T-helper 17 cell (primary cell): ENCODE results near the gene MMAB. TPM values are rescaled to one million over a fixed set of nuclear protein-coding genes. Genes with fewer than 3 reads are reported as not detected.

ENCODE experiments used
- ATAC-seq: fragments of 150-1000 bp; cut with Tn5 transposase; 2 replicates; pipeline ENCODE4 v1.10.0; 2021; ENCODE audit warnings: mild to moderate bottlenecking, moderate library complexity
- DNase-seq, 3 donors: peaks; one replicate each; pipeline versions ENCODE4 v3.0.0 to v3.0.0-alpha.2; 2020 to 2021
- H3K9me3 ChIP-seq: one replicate; pipeline ENCODE4 v1.7.0; 2013; ENCODE audit warnings: low read length, mild to moderate bottlenecking; ENCODE audit not compliant: control insufficient read depth, poor library complexity, severe bottlenecking
- H3K27ac Mint-ChIP-seq: one replicate; pipeline ENCODE4 v1.8.0; 2022; ENCODE audit warnings: mild to moderate bottlenecking, moderate library complexity, mixed read lengths
- H3K27me3 Mint-ChIP-seq: one replicate; pipeline ENCODE4 v1.8.0; 2022; ENCODE audit warnings: mixed read lengths
- H3K36me3 Mint-ChIP-seq: one replicate; pipeline ENCODE4 v1.8.0; 2022; ENCODE audit warnings: low read depth, mixed read lengths
- H3K4me1 Mint-ChIP-seq: one replicate; pipeline ENCODE4 v1.8.0; 2022; ENCODE audit warnings: mild to moderate bottlenecking, mixed read lengths
- H3K4me3 Mint-ChIP-seq: one replicate; pipeline ENCODE4 v1.8.0; 2022; ENCODE audit warnings: mild to moderate bottlenecking, moderate library complexity, mixed read lengths
- total RNA-seq, 4 donors: library from RNA in 2 of 4; stranded (reverse) in 2 of 4; gene quantifications; one replicate each; pipeline ENCODE4 v1.2.3 and lab custom pipeline; 2022 to 2026

Gene MMAB
- total RNA-seq, 2 donors from 2014 or later = 8.0 to 12.1 TPM

DNA sequence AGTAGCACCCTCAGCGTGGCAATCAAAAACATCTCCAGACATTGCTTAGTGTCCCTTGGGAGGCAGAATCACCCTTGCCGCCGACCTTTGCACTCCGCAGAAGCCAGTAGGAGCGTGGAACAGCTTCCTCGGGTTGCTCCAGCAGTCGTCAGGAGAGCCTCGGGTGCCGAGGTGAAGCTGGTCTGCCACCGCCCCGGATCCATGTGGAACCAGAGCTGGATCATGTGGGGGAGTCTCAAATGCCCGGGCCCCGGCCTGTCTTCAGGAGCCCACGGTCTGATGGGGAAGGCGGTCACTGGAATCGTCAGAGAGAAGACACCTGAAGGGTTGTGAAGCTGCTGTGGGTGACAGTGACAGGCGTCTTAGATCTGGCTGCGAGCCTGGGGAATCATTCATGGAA is 14.6 kb upstream of the MMAB start:
- Mint-ChIP-seq H3K4me1 (peaks cover 2% of the 10 kb centered on the region), H3K4me3 (no peak overlapping the region), H3K27ac (peak overlapping the region; percentile 21), H3K27me3 (no peaks in the 10 kb centered on the region), H3K36me3 (no peaks in the 10 kb centered on the region)
- no peaks in the 10 kb centered on the region for H3K9me3 ChIP-seq
- DNase-seq (no peak), ATAC-seq (no peak)

- H3K27ac Mint-ChIP-seq = no peak overlapping the region
- no peak for DNase-seq
- peaks cover 2% of the 10 kb centered on the region for H3K4me1 Mint-ChIP-seq
- no peak for ATAC-seq
- H3K27me3 Mint-ChIP-seq = no peaks in the 10 kb centered on the region
- H3K9me3 ChIP-seq = no peaks in the 10 kb centered on the region
- no peak overlapping the region for H3K4me3 Mint-ChIP-seq
- no peaks in the 10 kb centered on the region for H3K36me3 Mint-ChIP-seq
These were observed 13.3 kb upstream of the MMAB start for GRCh38 chr12:109586385-109587296.

GRCh38 chr12:109583733-109584132 is 10.4 kb upstream of the MMAB start:
- no peak overlapping the region for H3K27ac Mint-ChIP-seq
- no peaks in the 10 kb centered on the region for H3K9me3 ChIP-seq
- DNase-seq (no peak), ATAC-seq (no peak)
- no peaks in the 10 kb centered on the region for H3K36me3 Mint-ChIP-seq
- no peaks in the 10 kb centered on the region for H3K4me1 Mint-ChIP-seq
- H3K4me3 Mint-ChIP-seq = no peak overlapping the region
- no peaks in the 10 kb centered on the region for H3K27me3 Mint-ChIP-seq

- no peaks in the 10 kb centered on the region for H3K4me1 Mint-ChIP-seq
- H3K4me3 Mint-ChIP-seq = no peak overlapping the region
- ATAC-seq (no peak), DNase-seq (no peak)
- H3K27me3 Mint-ChIP-seq = no peaks in the 10 kb centered on the region
- no peak overlapping the region for H3K27ac Mint-ChIP-seq
- H3K9me3 ChIP-seq = no peaks in the 10 kb centered on the region
- no peaks in the 10 kb centered on the region for H3K36me3 Mint-ChIP-seq
These were observed 9.3 kb upstream of the MMAB start for GRCh38 chr12:109582636-109583035.

DNA sequence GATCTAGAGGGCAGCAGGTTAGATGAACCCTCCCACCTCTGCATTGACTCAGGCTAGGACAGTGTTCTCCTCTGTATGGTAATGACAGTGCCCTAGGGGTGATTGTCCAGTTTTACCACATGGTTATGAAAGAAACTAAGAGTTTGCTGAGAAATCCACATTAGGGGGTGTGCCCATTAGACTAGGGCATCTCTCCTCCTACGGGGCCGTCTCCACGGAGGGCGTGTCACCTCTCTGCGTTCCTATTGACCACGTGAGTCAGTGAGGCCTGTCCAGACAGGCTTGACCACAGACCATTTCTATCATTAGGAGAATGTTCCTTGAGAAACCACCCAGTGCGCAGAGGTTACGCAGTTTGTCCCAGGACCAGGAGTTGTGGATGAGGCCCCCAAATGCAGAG is 8.6 kb upstream of the MMAB start:
- no peak for ATAC-seq

DNA sequence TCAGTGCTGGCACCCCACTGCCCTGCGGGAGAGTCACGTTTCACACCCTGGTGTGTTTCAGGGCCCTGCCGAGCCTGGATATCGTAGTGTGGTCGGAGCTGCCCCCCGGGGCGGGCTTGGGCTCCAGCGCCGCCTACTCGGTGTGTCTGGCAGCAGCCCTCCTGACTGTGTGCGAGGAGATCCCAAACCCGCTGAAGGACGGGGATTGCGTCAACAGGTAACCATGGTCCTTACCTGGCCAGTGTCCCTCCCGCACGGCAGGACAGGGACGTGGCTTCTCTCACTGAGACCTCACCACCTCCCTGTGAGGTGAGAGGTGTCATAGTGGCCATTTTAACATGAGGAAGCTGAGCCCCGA is 8.0 kb upstream of the MMAB start:
- Mint-ChIP-seq H3K27ac (no peak overlapping the region), H3K4me3 (no peak overlapping the region), H3K27me3 (no peaks in the 10 kb centered on the region), H3K36me3 (peaks cover 2% of the 10 kb centered on the region), H3K4me1 (no peaks in the 10 kb centered on the region)
- no peaks in the 10 kb centered on the region for H3K9me3 ChIP-seq
- ATAC-seq (no peak), DNase-seq (no peak)

More for the DNA sequence above, 8.6 kb upstream of the MMAB start:
- H3K4me3 Mint-ChIP-seq = no peak overlapping the region
- H3K36me3 Mint-ChIP-seq = peaks cover 2% of the 10 kb centered on the region
- no peaks in the 10 kb centered on the region for H3K27me3 Mint-ChIP-seq
- DNase-seq = no peak
- no peaks in the 10 kb centered on the region for H3K4me1 Mint-ChIP-seq
- no peaks in the 10 kb centered on the region for H3K9me3 ChIP-seq
- no peak overlapping the region for H3K27ac Mint-ChIP-seq

- Mint-ChIP-seq H3K4me1 (no peaks in the 10 kb centered on the region), H3K27me3 (no peaks in the 10 kb centered on the region), H3K27ac (peak overlapping the region; percentile 59), H3K4me3 (no peak overlapping the region), H3K36me3 (peaks cover 2% of the 10 kb centered on the region)
- no peak for ATAC-seq
- no peak for DNase-seq
- no peaks in the 10 kb centered on the region for H3K9me3 ChIP-seq
These were observed 7.5 kb upstream of the MMAB start for GRCh38 chr12:109580684-109581333.

- peaks cover 2% of the 10 kb centered on the region for H3K36me3 Mint-ChIP-seq
- H3K4me3 Mint-ChIP-seq = no peak overlapping the region
- ATAC-seq = no peak
- H3K27me3 Mint-ChIP-seq = no peaks in the 10 kb centered on the region
- no peaks in the 10 kb centered on the region for H3K4me1 Mint-ChIP-seq
- peak overlapping the region; percentile 59 for H3K27ac Mint-ChIP-seq
- DNase-seq = no peak
- H3K9me3 ChIP-seq = no peaks in the 10 kb centered on the region
These were observed 7.0 kb upstream of the MMAB start for GRCh38 chr12:109580272-109580671.

GRCh38 chr12:109579639-109580038 is 6.3 kb upstream of the MMAB start:
- H3K9me3 ChIP-seq = no peaks in the 10 kb centered on the region
- H3K4me3 Mint-ChIP-seq = no peak overlapping the region
- no peaks in the 10 kb centered on the region for H3K27me3 Mint-ChIP-seq
- H3K27ac Mint-ChIP-seq = peak overlapping the region; percentile 24
- H3K4me1 Mint-ChIP-seq = peaks cover 4% of the 10 kb centered on the region
- H3K36me3 Mint-ChIP-seq = peaks cover 2% of the 10 kb centered on the region
- DNase-seq = no peak
- no peak for ATAC-seq

GRCh38 chr12:109578330-109578927 is 5.1 kb upstream of the MMAB start:
- Mint-ChIP-seq H3K27ac (no peak overlapping the region), H3K27me3 (no peaks in the 10 kb centered on the region)
- DNase-seq = no peak

DNA sequence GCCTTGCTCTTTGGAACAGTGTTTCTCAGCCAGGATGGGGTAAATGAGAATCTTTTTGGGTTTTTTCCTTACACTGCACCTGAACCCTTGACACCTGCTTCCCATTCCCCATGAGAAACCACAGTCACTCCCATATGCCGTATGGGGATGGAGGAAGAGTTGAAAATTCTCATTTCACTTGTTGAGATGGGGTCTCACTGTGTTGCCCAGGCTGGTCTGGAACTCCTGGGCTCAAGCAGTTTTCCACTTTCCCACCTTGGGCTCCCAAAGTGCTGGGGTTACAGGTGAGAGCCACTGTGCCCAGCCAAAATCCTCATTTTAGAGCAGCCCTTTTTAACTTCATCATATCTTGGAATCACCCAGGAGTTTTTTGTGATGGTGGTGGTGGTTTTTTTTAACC is 4.0 kb upstream of the MMAB start:
- H3K36me3 Mint-ChIP-seq = peaks cover 2% of the 10 kb centered on the region

More at GRCh38 chr12:109578330-109578927, 5.1 kb upstream of the MMAB start:
- ATAC-seq = no peak
- no peak overlapping the region for H3K4me3 Mint-ChIP-seq
- H3K9me3 ChIP-seq = no peaks in the 10 kb centered on the region
- peaks cover 12% of the 10 kb centered on the region for H3K4me1 Mint-ChIP-seq
- H3K36me3 Mint-ChIP-seq = peaks cover 2% of the 10 kb centered on the region

DNA sequence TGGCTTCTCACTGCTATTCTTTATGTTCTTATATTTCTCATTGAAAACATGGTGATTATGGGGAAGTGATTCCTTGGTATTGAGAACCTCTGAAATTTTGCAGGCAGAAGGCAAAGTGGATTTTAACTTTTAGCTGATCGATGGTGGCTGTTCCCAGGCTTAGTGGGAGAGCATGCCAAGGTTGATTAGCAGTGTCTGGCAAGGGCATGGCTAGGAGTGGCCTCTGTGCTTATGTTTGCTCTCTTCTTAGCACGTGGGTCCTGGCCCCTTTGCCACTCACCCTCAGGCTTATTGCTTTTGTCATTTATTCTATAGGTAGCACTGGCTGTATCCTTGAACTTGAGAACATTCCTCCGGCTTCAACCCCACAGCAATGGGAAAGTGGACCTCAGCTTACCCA is 2.4 kb upstream of the MMAB start:
- peak overlapping the region; percentile 66 for H3K4me3 Mint-ChIP-seq
- peaks cover 22% of the 10 kb centered on the region for H3K4me1 Mint-ChIP-seq
- H3K27me3 Mint-ChIP-seq = no peaks in the 10 kb centered on the region
- H3K27ac Mint-ChIP-seq = no peak overlapping the region
- DNase-seq = no peak
- no peak for ATAC-seq
- H3K9me3 ChIP-seq = no peaks in the 10 kb centered on the region
- H3K36me3 Mint-ChIP-seq = peaks cover 2% of the 10 kb centered on the region

More for the DNA sequence above, 4.0 kb upstream of the MMAB start:
- H3K4me3 Mint-ChIP-seq = no peak overlapping the region
- ATAC-seq (no peak), DNase-seq (no peak)
- no peaks in the 10 kb centered on the region for H3K9me3 ChIP-seq
- H3K27me3 Mint-ChIP-seq = no peaks in the 10 kb centered on the region
- no peak overlapping the region for H3K27ac Mint-ChIP-seq
- H3K4me1 Mint-ChIP-seq = peaks cover 20% of the 10 kb centered on the region

GRCh38 chr12:109573914-109574244 is 575 bp upstream of the MMAB start:
- DNase-seq = no peak
- peak overlapping the region; percentile 95 for H3K4me3 Mint-ChIP-seq
- ATAC-seq = peak; percentile 22
- H3K9me3 ChIP-seq = no peaks in the 10 kb centered on the region
- peaks cover 22% of the 10 kb centered on the region for H3K4me1 Mint-ChIP-seq
- no peaks in the 10 kb centered on the region for H3K27me3 Mint-ChIP-seq
- peaks cover 2% of the 10 kb centered on the region for H3K36me3 Mint-ChIP-seq
- H3K27ac Mint-ChIP-seq = peak overlapping the region; percentile 96
